ENCODE results near the gene ERICH4. TPM values are rescaled to one million over a fixed set of nuclear protein-coding genes. Genes with fewer than 3 reads are reported as not detected.
"Not testable (repeated sequence)": the region's sequence is repeated elsewhere in the genome, so short reads cannot be mapped to it uniquely, and the experiment has no call there.

ERICH4 gene, protein sequence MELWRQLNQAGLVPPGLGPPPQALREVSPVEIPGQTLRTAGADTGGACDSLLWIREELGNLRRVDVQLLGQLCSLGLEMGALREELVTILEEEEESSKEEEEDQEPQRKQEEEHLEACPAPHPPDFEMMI
- not detected for total RNA-seq

DNA sequence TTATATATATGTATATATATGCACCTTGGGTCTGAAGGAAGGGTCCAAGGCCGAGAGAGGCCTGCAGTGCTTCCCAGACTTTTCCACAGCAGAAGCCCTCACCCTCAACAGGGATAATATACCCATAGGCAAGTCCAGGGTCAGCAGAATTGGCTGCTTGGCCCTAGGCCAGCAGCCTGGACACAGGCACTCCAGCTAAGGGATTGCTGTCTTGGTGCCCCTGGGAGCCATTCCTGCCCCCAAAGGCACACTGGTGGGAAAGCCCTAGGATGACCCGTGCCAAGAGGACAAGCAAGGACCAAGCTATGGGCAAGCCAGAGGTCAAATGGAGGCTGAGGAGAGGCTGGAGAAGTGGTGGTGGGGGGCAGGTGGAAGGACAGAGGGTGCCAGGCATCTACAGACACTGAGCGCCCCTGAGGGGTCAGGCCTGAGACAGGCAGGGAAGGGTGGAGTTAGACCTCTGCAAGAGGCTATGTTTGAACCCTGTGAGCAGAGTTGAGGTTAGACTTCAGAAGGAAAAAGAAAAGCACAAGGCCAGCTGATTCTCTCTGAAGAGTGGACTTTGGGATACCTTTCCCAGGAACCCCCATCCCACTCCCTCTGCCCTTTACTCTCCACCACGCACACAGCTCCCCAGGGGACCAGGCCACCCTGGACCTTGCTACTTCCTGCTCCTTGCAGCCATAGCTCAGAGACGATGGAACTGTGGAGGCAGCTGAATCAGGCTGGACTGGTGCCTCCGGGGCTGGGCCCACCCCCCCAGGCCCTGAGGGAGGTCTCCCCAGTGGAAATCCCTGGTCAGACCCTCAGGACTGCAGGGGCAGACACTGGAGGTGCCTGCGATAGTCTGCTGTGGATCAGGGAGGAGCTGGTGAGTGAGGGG lies at the start of gene ERICH4:
TSS of gene ERICH4 (plus strand) at position 684 of the 883 bp plus-strand sequence. CDS start at position 698, 14 bp downstream.
- peak within 1 kb of the TSS in 1 of 2 donors; percentile 82 for H3K27ac Mint-ChIP-seq
- no peaks in the 10 kb centered on the region for H3K9me3 Mint-ChIP-seq
- H3K36me3 Mint-ChIP-seq, result no peaks in the 10 kb centered on the region
- DNase-seq (ENCODE audit: low spot score in 2 of 2), result peak in 1 of 2 donors; percentile 53
- no peak for ATAC-seq

DNA sequence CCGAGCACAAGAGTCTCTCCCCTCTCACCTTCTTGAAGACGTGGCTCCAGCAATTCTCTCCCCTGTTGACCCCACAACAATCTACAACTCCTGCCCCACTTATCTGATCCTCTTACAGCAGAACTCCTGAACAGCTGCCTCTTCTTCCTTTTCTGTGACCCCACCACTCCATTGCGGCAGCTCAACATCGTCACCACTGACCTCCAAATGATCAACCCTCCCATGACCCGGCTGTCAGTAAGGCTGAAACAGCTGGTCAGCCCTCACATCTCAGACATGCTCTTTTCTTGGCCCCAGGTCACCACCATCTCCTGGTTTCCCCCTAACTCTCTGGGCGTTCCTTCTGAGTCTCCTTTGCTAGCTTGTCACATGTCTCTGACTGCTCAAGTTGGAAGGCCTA lies 47.6 kb upstream of the ERICH4 start:
- peak overlapping the region; percentile 87 to 100 for H3K27ac Mint-ChIP-seq
- no peaks in the 10 kb centered on the region for H3K9me3 Mint-ChIP-seq
- ATAC-seq (no peak), DNase-seq (ENCODE audit: low spot score in 2 of 2) (no peak)
- peaks cover 9 to 20% of the 10 kb centered on the region in 2 donors for H3K36me3 Mint-ChIP-seq

- H3K36me3 Mint-ChIP-seq, result peaks cover 9 to 20% of the 10 kb centered on the region in 2 donors
Observed at GRCh38 chr19:41397086-41398049, 45.6 kb upstream of the ERICH4 start, which contains the start of the genes BCKDHA and EXOSC5. BCKDHA (plus strand) TSS chr19:41397818; CDS start chr19:41397828, 10 bp downstream. EXOSC5 (minus strand) TSS chr19:41397359; CDS start chr19:41397328, 31 bp downstream.

DNA sequence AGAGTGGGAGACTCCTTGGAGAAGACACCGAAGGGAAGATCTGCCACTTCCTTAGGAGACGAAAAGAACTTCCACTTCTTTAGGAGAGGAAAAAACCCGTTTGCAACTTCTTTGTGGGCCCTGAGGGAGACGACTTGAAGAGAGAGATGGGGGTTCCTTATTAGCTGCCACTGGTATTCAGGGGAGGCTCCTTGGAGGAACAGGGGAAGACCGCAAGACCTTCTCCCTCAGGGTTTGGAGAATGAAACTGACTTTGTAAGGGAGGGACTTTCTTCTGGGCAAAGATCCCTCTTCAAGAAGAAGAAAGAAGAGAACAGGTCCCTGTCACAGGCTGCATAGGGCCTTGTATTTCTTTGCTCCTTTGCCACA lies 44.9 kb upstream of the ERICH4 start:
- Mint-ChIP-seq H3K27ac (peak overlapping the region; percentile 100), H3K9me3 (no peaks in the 10 kb centered on the region), H3K36me3 (peaks cover 9 to 20% of the 10 kb centered on the region in 2 donors)
- ATAC-seq (no peak), DNase-seq (ENCODE audit: low spot score in 2 of 2) (no peak)

More at GRCh38 chr19:41397086-41398049, 45.6 kb upstream of the ERICH4 start, which contains the start of the genes BCKDHA and EXOSC5:
- DNase-seq (ENCODE audit: low spot score in 2 of 2) (peak; percentile 97 to 99), ATAC-seq (peak; percentile 97 to 99)
- Mint-ChIP-seq H3K27ac (peak within 1 kb of the TSS; percentile 100), H3K9me3 (no peaks in the 10 kb centered on the region)

GRCh38 chr19:41398598-41398997 lies 44.4 kb upstream of the ERICH4 start:
- no peak for ATAC-seq
- Mint-ChIP-seq H3K36me3 (peaks cover 9 to 20% of the 10 kb centered on the region in 2 donors), H3K27ac (peak overlapping the region; percentile 5 to 100), H3K9me3 (no peaks in the 10 kb centered on the region)
- DNase-seq (ENCODE audit: low spot score in 2 of 2), result no peak

- ATAC-seq, result no peak
- peaks cover 9 to 20% of the 10 kb centered on the region in 2 donors for H3K36me3 Mint-ChIP-seq
- no peak for DNase-seq (ENCODE audit: low spot score in 2 of 2)
- H3K9me3 Mint-ChIP-seq, result no peaks in the 10 kb centered on the region
- peak overlapping the region; percentile 16 to 100 for H3K27ac Mint-ChIP-seq
Observed at GRCh38 chr19:41399091-41399490, 43.9 kb upstream of the ERICH4 start.

- Mint-ChIP-seq H3K27ac (peak overlapping the region in 1 of 2 donors; percentile 57), H3K36me3 (peaks cover 9 to 20% of the 10 kb centered on the region in 2 donors), H3K9me3 (no peaks in the 10 kb centered on the region)
- ATAC-seq, result no peak
- DNase-seq (ENCODE audit: low spot score in 2 of 2), result no peak
Observed at GRCh38 chr19:41399525-41399924, 43.4 kb upstream of the ERICH4 start.

- peaks cover 9 to 13% of the 10 kb centered on the region in 2 donors for H3K36me3 Mint-ChIP-seq
- H3K27ac Mint-ChIP-seq, result no peak overlapping the region
- no peak for ATAC-seq
- no peak for DNase-seq (ENCODE audit: low spot score in 2 of 2)
- H3K9me3 Mint-ChIP-seq, result no peaks in the 10 kb centered on the region
Observed at GRCh38 chr19:41401483-41401882, 41.5 kb upstream of the ERICH4 start.

GRCh38 chr19:41402010-41402409 lies 40.9 kb upstream of the ERICH4 start:
- DNase-seq (ENCODE audit: low spot score in 2 of 2) (no peak), ATAC-seq (no peak)
- H3K36me3 Mint-ChIP-seq, result peaks cover 9 to 11% of the 10 kb centered on the region in 2 donors
- no peak overlapping the region for H3K27ac Mint-ChIP-seq
- H3K9me3 Mint-ChIP-seq, result no peaks in the 10 kb centered on the region

GRCh38 chr19:41403181-41403970 lies 39.6 kb upstream of the ERICH4 start:
- ATAC-seq, result no peak
- Mint-ChIP-seq H3K27ac (peak overlapping the region in 1 of 2 donors; percentile 55), H3K36me3 (no peaks in the 10 kb centered on the region), H3K9me3 (no peaks in the 10 kb centered on the region)
- no peak for DNase-seq (ENCODE audit: low spot score in 2 of 2)

DNA sequence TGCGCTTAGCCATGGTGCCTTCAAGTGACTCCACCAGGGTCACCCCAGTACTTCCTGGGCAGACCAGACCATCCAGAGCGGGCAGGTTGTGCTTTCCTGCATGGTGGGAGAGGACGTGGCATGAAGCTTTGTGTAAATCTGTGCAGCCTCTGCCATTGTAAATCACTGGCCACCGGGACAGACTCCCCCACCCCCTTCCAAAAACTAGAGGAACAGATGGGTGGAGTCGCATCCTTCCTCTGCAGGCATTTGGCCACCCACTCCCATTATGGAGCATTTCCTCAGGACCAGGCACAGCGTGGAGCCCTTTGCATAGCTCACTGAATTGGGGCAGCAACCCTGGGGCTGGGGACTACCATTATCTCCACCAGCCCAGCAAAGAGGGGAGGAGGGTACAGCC lies 37.2 kb upstream of the ERICH4 start:
- no peaks in the 10 kb centered on the region for H3K9me3 Mint-ChIP-seq
- ATAC-seq (no peak), DNase-seq (ENCODE audit: low spot score in 2 of 2) (no peak)
- H3K27ac Mint-ChIP-seq, result no peak overlapping the region
- no peaks in the 10 kb centered on the region for H3K36me3 Mint-ChIP-seq

DNA sequence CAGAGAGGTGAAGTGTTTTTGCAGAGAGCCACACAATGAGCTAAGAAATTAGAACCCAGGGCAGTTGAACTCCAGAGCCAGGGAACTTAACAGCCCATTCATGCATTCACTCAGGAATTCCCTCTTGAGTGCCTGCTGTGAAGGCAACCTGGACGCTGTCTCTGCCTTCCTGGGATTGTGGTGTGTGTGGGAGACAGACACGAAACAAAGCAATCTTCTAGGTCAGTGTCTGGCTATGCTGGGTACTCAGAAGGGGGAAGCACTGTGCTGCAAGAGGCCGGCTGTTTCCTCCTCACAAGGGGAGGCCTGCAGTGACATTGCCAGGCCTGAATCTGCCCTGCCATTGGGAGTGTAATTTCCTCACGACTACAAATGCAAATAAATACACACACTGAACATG lies 35.7 kb upstream of the ERICH4 start:
- ATAC-seq, result no peak
- H3K9me3 Mint-ChIP-seq, result no peaks in the 10 kb centered on the region
- DNase-seq (ENCODE audit: low spot score in 2 of 2), result no peak
- H3K36me3 Mint-ChIP-seq, result no peaks in the 10 kb centered on the region
- no peak overlapping the region for H3K27ac Mint-ChIP-seq

GRCh38 chr19:41408256-41408655 lies 34.7 kb upstream of the ERICH4 start:
- Mint-ChIP-seq H3K36me3 (no peaks in the 10 kb centered on the region), H3K9me3 (no peaks in the 10 kb centered on the region), H3K27ac (no peak overlapping the region)
- ATAC-seq, result no peak
- DNase-seq (ENCODE audit: low spot score in 2 of 2), result no peak

GRCh38 chr19:41408846-41409245 lies 34.1 kb upstream of the ERICH4 start:
- H3K36me3 Mint-ChIP-seq; DNase-seq (ENCODE audit: low spot score in 2 of 2); H3K9me3 Mint-ChIP-seq; ATAC-seq: not testable (repeated sequence)
- H3K27ac Mint-ChIP-seq, result peak overlapping the region in 1 of 2 donors; percentile 76

- no peak for DNase-seq (ENCODE audit: low spot score in 2 of 2)
- H3K27ac Mint-ChIP-seq, result peak overlapping the region in 1 of 2 donors; percentile 76
- H3K36me3 Mint-ChIP-seq, result peaks cover 1 to 7% of the 10 kb centered on the region in 2 donors
- ATAC-seq, result no peak
- H3K9me3 Mint-ChIP-seq, result no peaks in the 10 kb centered on the region
Observed at GRCh38 chr19:41409288-41409687, 33.7 kb upstream of the ERICH4 start.
